Stimulated activated CD8-positive, alpha-beta memory T cell treated with anti-CD3 and anti-CD28 coated beads, Interleukin-4, amount 100 ng/mL, for 4 hours (primary cell): ENCODE measurements around the gene DOHH.

Experiments used
- DNase-seq, 2 donors: peaks; one replicate each; pipeline ENCODE4 v3.0.0-alpha.2; 2020; ENCODE audit warnings: low read depth in 2 of 2, low spot score in 1 of 2

Gene DOHH

DNA sequence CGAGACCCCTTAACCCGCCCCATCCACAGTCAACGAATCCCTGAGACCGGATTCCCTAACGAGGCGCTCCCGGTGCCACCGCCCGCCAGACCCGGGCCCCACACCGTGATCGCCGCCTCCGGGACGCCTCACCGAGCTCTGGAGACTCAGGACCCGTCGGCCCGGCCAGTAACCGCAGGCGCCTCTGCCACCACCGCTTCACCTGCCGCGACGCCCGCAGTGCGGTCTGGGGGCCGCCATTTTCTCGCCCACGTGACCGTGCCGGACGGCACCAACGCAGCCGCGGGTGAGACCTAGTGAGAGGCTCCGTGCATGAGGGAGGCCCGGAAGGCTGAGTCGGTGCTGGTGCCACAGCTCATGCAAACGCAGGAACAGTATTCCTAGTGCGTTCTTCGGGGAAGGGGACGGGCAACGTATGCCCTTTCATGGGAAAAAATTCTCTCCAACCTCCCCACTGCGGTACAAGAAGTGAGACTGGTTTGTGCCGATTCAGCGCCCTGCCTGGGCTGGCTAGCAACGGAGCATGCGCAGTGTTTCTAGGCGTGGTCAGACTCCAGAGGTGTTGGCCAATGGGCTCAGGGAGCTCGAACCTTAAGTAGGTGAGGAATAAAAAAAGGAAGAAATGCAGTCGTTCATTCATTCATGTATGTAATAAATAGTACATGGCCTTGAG, at the start of gene DOHH:
Gene DOHH, minus strand, starts transcription at position 246 of the 673 bp plus-strand sequence. CDS start 3,860 bp downstream, outside the sequence.
- peak; percentile 92 to 93 for DNase-seq

- no peak for DNase-seq
These were observed 49.3 kb upstream of the DOHH start for GRCh38 chr19:3549816-3550215.

- DNase-seq: no peak
These were observed 48.1 kb upstream of the DOHH start for GRCh38 chr19:3548606-3549005.

DNA sequence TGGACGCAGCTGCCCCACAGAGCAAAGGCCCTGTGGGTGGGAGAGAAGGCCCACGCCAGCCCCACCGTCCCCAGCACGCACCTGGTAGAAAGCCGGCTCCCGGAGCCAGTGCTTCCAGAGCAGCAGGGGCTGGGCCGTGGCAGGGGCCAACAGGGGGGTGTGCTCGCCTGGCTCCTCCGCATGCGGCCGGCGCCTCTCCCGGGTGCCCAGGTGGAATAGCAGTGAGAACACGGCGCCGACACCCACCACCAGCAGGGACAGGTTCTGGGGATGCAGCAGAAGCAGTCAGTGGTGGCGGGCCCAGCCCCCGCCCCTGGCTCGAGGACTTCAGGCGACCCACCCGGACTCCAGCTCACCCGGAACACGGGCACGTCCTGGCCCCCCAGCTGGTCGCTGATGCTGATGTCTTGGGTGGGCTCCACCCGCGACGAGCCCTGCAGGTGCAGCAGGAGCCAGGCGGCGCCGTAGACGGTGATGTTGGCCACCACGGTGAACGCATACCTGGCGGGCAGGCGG, 47.4 kb upstream of the DOHH start:
- no peak for DNase-seq

GRCh38 chr19:3547301-3547731, 46.8 kb upstream of the DOHH start:
- no peak for DNase-seq

- DNase-seq: no peak
These were observed 45.6 kb upstream of the DOHH start for GRCh38 chr19:3546119-3546518.

DNA sequence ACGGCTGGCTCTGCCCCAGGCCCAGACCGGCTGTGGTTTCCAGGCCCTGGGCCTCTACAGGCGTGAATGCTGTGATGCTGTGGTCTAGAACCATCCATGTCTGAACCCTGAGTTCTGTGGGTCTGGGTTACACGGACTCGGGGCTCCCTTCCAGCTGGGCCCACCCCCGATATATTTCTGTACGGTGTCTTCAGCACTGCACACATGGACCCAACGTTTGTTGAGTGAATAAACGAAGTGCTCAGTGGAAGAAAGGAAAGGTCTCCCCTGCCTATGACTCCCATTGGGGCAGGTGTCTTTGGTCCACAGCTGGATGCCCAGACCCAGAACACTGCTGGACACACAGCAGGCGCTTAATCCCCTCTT, 45.2 kb upstream of the DOHH start:
- no peak for DNase-seq

GRCh38 chr19:3544742-3545668, 44.5 kb upstream of the DOHH start:
- peak; percentile 42 to 70 for DNase-seq

DNA sequence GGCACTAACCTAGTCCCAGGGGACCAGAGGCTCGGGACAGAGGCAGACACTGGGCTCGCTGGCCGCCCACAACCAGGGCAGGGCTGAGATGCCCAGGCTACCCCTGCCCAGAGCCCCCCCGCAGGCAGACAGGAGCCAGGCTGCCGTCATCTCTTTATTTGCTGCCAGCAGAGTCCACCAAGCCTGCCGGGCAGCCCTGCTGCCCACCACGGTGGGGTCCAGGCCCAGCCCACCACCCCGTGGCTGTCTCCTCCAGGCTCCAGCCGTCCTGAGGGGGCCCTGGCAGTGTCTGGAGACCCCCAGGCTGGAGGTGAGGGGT, 43.5 kb upstream of the DOHH start:
- no peak for DNase-seq

DNA sequence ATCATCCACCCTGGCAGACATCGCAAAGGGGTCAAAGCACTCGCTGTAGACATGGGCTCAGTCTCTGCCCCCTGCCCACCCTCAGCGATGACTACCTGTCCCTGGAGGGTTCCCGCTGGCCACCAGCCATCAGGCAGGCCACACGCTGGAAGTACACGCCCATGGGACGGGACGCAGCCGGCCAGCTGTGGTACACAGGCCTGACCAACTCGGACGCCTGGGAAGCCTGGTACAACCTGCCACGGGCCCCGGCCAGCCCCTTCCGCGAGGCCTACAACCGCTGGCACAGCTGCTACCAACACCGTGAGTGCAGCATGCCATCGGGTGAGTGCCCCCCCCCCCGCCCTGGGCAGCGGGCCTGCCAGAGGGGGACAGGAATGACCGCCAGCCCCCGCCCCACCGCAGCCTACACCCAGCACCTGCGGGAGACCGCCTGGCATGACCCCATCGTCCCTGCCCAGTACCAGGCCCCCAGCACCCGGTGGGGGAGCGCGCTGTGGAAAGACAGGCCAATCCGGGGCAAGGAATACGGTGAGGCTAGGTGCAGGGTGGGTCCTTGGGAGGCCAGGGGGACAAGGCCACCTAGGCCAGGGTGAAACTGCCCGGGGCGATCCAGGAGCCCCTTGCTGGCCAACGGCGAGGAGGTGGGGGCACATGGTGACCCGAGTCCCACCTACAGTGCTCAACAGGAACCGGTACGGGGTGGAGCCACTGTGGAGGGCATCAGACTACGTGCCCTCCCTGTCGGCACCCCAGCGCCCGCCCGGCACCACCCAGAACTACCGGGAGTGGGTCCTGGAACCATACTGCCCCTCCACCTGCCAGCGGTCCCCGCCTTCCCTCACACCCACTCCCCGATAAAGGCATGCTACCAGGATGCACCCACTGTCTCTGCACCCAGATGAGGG, 42.9 kb upstream of the DOHH start:
- DNase-seq: no peak

DNA sequence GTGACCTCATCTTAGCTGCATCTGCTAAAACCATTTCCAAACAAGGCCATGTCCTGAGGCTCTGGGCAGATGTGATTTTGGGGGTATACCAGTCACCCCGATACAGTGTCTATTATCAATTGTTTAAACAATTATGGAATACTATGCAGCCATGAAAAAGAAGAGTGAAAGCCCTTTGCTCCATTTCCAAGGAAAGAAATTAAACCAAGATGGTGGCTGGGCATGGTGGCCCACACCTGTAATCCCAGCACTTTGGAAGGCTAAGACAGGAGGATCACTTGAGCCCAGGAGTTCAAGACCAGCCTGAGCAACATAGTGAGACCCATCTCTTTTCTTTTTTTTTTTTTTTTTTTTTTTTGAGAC, 39.3 kb upstream of the DOHH start:
- no peak for DNase-seq

DNA sequence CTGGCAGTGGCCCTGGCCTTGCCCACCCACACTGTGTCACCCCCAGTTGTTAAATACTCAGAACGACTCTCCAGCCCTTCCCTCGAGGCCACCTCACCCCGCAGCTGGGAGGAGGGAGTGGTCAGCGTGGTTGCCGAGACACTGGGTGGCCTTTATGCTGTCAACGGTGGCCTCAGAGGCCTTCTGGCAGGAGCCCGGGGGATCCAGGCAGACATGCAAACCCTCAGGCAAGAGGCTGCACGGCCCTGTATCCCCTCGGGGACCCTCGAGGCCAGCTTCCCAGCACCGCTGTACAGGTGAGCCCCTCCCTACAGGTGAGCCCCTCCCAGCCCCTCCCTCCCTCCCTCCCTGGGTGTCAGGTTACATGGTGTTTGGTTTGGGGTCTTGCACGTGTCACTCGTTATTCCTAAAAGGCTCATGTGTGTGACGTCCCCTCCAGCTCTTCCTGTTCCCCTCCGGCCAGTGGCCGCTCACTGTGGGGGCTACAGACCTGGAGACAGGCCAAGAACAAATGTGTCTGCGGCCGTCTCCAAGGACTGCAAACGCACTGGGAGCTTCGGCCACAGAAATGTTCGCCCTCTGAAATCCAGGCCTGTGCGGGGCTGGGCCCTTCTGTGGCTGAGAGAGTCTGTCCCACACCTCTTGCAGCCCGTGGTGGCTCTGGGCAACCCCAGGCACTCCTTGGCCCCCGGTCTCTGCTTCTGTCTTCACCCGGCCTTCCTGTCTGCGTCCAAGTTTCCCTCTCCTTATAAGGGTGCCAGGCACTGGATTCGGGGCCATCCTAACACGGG, 38.7 kb upstream of the DOHH start, which contains the start of gene TEKTIP1:
Gene TEKTIP1, plus strand, starts transcription at position 210 of the 791 bp plus-strand sequence. Its CDS starts 4 bp downstream, at position 214.
- no peak for DNase-seq

DNA sequence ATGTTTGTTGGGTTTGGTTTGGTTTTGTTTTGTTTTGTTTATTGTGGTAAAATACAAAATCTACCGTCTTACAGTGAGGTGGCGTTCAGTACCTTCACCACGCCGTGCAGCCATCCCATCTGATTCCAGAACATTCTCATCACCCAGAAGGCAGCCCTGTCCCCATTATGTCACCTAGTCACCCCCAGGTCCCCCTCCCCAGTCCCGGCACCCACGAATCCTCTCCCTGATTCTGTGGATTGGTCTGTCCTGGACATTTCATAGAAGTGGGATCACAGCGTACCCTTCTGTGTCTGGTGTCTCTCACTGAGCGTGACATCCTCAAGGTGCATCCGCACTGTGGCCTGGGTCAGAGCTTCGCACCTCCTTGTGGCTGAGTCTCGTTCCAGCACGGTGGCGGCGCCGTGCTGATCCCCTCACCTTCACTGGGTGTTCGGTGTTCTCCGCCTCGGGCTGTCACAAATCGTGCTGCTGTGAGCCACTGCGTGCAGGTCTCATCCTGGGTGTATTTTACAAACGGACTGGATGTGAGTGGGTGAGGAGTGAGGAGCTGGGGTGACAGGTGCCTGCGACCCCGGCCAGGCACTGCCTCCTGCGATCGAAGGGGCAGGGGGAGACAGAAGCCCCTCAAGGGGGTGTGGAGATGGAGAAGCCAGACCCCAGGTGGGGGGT, 37.9 kb upstream of the DOHH start:
- DNase-seq: no peak

DNA sequence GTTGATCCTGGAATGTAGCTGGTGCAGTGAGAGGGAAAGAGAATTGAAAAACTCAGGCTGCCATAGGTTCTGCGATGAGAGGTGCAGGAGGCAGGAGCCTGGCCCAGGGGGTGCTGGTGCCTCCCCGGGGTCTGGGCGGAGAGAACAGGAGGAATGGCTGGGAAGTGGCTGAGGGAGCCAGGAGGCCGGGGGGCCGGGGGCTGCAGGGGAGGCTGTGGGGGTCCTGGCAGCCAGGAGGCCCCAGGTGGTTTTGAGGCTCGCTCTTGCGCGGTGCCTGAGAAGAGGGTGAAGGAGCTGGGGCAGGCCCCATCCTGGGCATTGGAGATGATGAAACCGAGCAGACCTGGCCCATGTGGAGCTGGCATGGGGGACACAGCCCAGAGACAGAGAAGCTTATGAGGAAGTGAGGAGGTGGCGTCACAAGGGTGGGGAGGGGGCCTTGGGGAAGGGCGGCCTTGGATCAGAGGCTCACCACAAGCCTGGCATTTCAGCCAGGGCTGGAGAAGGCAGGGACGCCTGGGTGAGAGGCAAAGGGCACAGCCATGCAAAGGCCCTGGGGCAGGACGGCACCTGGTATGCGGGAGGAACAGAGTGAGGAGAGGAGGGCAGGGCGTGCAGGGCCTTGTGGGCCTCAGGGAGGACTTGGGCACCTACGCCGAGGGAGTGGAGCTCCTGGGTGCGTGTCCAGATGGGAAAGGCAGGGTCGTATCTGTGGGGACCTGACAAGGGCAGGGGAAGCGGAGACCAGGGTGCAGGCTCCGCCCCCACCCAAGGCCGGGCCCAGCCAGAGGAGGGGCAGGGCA, 37.2 kb upstream of the DOHH start:
- no peak for DNase-seq

- DNase-seq: no peak
These were observed 36.6 kb upstream of the DOHH start for GRCh38 chr19:3537101-3537437.

DNA sequence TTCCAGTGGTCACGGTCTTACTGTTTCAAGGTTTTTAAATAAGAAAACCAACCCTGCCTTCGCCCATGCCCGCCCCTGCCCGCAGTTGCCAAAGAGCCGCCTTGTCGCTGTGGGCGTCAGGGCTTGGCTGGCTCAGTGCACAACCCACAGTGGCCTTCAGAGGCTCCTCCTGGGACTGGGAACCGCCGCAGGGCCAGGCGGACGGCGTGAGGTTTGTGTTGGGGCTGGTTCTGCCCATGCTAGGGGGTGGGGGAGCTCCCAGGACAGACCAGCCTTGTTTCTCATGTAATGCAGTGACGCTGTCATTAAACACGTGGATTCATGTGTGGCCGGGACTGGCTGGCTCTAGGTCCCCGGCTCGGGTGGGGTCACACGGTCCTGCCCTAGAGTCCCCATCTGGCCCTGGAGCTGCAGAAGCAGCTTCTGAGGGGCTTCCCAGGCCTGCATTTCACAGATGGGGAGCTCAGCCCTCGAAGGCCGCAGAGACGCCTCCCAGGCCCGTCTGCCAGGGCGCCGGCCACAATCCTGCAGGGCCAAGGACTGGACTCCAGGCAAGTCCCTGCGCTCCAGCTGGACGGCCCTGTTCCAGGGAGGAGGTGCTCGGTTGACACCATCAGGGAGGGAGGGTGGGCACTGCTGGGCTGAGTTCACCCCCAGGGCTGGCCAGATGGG, 36.1 kb upstream of the DOHH start:
- DNase-seq: no peak

- no peak for DNase-seq
These were observed 35.5 kb upstream of the DOHH start for GRCh38 chr19:3535981-3536380.

DNA sequence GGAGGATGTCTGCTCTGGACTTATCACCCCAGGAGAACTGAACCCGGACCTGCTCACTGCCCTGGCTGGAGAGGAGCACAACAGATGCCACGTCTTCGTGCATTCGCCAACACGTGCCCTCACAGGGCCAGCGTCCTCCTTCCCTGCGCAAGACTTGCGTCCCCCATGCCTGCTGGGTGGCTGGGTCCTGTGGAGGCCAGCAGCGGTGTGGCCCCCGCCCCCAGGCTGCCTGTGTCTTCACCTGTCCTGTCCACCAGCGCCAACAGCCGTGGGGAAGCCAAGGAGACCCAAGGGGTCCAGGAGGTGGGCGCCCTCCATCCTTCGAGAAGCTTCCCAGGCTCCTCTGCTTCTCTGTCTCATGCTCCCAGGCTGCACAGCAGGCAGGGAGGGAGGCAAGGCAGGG, 35.1 kb upstream of the DOHH start:
- DNase-seq: no peak

DNA sequence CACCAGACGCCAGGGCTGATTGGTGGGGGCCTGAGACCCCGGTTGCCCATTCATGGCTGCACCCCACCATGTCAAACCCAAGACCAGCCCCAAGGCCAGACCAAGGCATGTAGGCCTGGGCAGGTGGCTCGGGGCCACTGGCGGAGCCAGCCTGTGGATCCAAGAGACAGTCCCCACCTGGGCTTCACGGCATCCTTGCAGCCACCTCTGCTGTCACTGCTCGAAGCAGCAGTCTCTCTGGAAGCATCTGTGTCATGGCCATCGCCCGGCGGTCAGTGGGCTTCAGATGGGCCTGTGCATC, 34.7 kb upstream of the DOHH start:
- no peak for DNase-seq
